Lung (tissue), 12 donors: ENCODE results near the gene ACAD8. TPM values are rescaled to one million over a fixed set of nuclear protein-coding genes. Genes with fewer than 3 reads are reported as not detected.
"Not testable (repeated sequence)": the region's sequence is repeated elsewhere in the genome, so short reads cannot be mapped to it uniquely, and the experiment has no call there.

ENCODE experiments used
- ATAC-seq: fragments of 200-7000 bp; cut with Tn5 transposase; one replicate; pipeline ENCODE4 v1.9.1; 2020; ENCODE audit warnings: moderate number of reproducible peaks; ENCODE audit not compliant: insufficient read depth, low FRiP score
- DNase-seq, 3 donors: peaks; one replicate each; pipeline ENCODE4 v3.0.0-alpha.2; 2013 to 2017
- H3K27ac ChIP-seq, 2 donors: one replicate each; pipeline ENCODE4 v1.5.1; 2013; ENCODE audit warnings: mild to moderate bottlenecking in 2 of 2, moderate library complexity in 2 of 2, control low read depth in 1 of 2, inconsistent platforms in 1 of 2, low read depth in 1 of 2, low read length in 1 of 2
- H3K27me3 ChIP-seq, 3 donors: one replicate each; pipeline ENCODE4 v1.5.1; 2013; ENCODE audit warnings: low read length in 2 of 3; ENCODE audit not compliant: control insufficient read depth in 3 of 3, insufficient read depth in 3 of 3
- H3K36me3 ChIP-seq, 4 donors: one replicate each; pipeline ENCODE4 v1.5.1; 2013; ENCODE audit warnings: low read length in 4 of 4, mild to moderate bottlenecking in 1 of 4, moderate library complexity in 1 of 4; ENCODE audit not compliant: control insufficient read depth in 4 of 4, insufficient read depth in 4 of 4
- H3K4me1 ChIP-seq, 5 donors: one replicate each; pipeline ENCODE4 v1.5.1; 2013; ENCODE audit warnings: low read length in 5 of 5, mild to moderate bottlenecking in 2 of 5, moderate library complexity in 1 of 5; ENCODE audit not compliant: control insufficient read depth in 5 of 5, insufficient read depth in 5 of 5
- H3K4me3 ChIP-seq: one replicate; pipeline ENCODE4 v1.5.1; 2013; ENCODE audit warnings: mild to moderate bottlenecking, control low read depth, moderate library complexity
- H3K9ac ChIP-seq, 2 donors: one replicate each; pipeline ENCODE4 v1.5.1; 2013; ENCODE audit warnings: low read length in 2 of 2, control low read depth in 1 of 2; ENCODE audit not compliant: insufficient read depth in 1 of 2
- H3K9me3 ChIP-seq, 4 donors: one replicate each; pipeline ENCODE4 v1.5.1; 2013; ENCODE audit warnings: low read length in 3 of 4, mild to moderate bottlenecking in 1 of 4, moderate library complexity in 1 of 4; ENCODE audit not compliant: control insufficient read depth in 4 of 4, insufficient read depth in 3 of 4
- CTCF ChIP-seq: IDR thresholded peaks from 2 replicates; pipeline ENCODE4 v1.5.1; 2012; ENCODE audit warnings: mild to moderate bottlenecking; ENCODE audit errors: control extremely low read depth, extremely low read depth
- WGBS, 2 donors: extraction: QIAGEN DNeasy Blood & Tissue Kit; methylation state at CpG; one replicate each; pipeline ENCODE4 v1.1.7; 2013; 5-methylcytosine and 5-hydroxymethylcytosine counted together
- polyA plus RNA-seq, 2 donors: library from polyadenylated mRNA; stranded (reverse); fragments of 200-250 nt; gene quantifications; one replicate each; pipeline ENCODE4 v1.2.1, GENCODE V29; 2013
- total RNA-seq, 2 donors: library from RNA; depleted of rRNA in 1 of 2; stranded (reverse); fragments of >200 nt in 1 of 2; gene quantifications; one replicate each; pipeline ENCODE4 v1.2.1, GENCODE V29; 2014 to 2021
- donor health status: control.
- donor health status: control.
- donor health status: Bipolar disorder and iron deficiency.
- donor health status: healthy.
- donor health status: DM: yes; HTN: yes; CAD: no.

The ACAD8 gene
- total and polyA plus RNA-seq, 4 donors = 24.7 to 36.3 (median 30.0) TPM

GRCh38 chr11:134277183-134278001, 24.0 kb downstream of the ACAD8 start:
- peaks cover 0 to 21% (median 0%) of the 10 kb centered on the region in 5 donors for H3K4me1 ChIP-seq
- TF ChIP-seq CTCF = no peak
- no peak overlapping the region for H3K27ac ChIP-seq
- DNase-seq = no peak
- no peaks in the 10 kb centered on the region for H3K36me3 ChIP-seq
- 15 to 19% methylated on average over 36 of the region's 36 CpGs for WGBS, 2 donors
- H3K27me3 ChIP-seq = peaks cover 3 to 75% (median 62%) of the 10 kb centered on the region in 3 donors
- ATAC-seq = no peak
- no peak overlapping the region for H3K4me3 ChIP-seq
- H3K9me3 ChIP-seq = peaks cover 0 to 6% (median 4%) of the 10 kb centered on the region in 4 donors
- H3K9ac ChIP-seq = no peak overlapping the region

- no peak for TF ChIP-seq CTCF
- H3K4me1 ChIP-seq = peaks cover 0 to 18% (median 0%) of the 10 kb centered on the region in 5 donors
- no peaks in the 10 kb centered on the region for H3K36me3 ChIP-seq
- H3K27ac ChIP-seq = no peak overlapping the region
- H3K9me3 ChIP-seq = peaks cover 0 to 6% (median 4%) of the 10 kb centered on the region in 4 donors
- WGBS, 2 donors = 91 to 94% methylated on average over 4 of the region's 4 CpGs
- no peak for ATAC-seq
- H3K27me3 ChIP-seq = peaks cover 3 to 65% (median 52%) of the 10 kb centered on the region in 3 donors
- no peak for DNase-seq
- H3K4me3 ChIP-seq = no peak overlapping the region
- H3K9ac ChIP-seq = no peak overlapping the region
Observed at GRCh38 chr11:134278356-134278755, 25.0 kb downstream of the ACAD8 start.

GRCh38 chr11:134281635-134282034, 28.3 kb downstream of the ACAD8 start:
- DNase-seq, ATAC-seq, H3K9me3 ChIP-seq, H3K4me1 ChIP-seq, H3K36me3 ChIP-seq, H3K9ac ChIP-seq, H3K4me3 ChIP-seq, H3K27ac ChIP-seq: not testable (repeated sequence)
- WGBS, 2 donors = 87% methylated on average over 9 to 14 of the region's 17 CpGs
- peaks cover 0 to 38% (median 24%) of the 10 kb centered on the region in 3 donors for H3K27me3 ChIP-seq

- H3K9me3 ChIP-seq = peaks cover 0 to 6% (median 4%) of the 10 kb centered on the region in 4 donors
- no peak overlapping the region for H3K4me3 ChIP-seq
- H3K9ac ChIP-seq = no peak overlapping the region
- 85 to 86% methylated on average over 22 of the region's 22 CpGs for WGBS, 2 donors
- ATAC-seq (peak; percentile 47), DNase-seq (no peak)
- TF ChIP-seq CTCF = no peak
- peaks cover 0 to 31% (median 22%) of the 10 kb centered on the region in 3 donors for H3K27me3 ChIP-seq
- H3K4me1 ChIP-seq = peaks cover 0 to 2% (median 0%) of the 10 kb centered on the region in 5 donors
- no peaks in the 10 kb centered on the region for H3K36me3 ChIP-seq
- no peak overlapping the region for H3K27ac ChIP-seq
Observed at GRCh38 chr11:134282121-134283045, 29.0 kb downstream of the ACAD8 start.
